ENCODE measurements around the gene NTSR2. TPM values are rescaled to one million over a fixed set of nuclear protein-coding genes. Genes with fewer than 3 reads are reported as not detected.

Gene NTSR2
- total RNA-seq, 1 donor from 2014 or later = not detected

GRCh38 chr2:11678306-11678960 lies 8.4 kb upstream of the NTSR2 start:
- no peak for TF ChIP-seq POLR2AphosphoS5 (IDR thresholded peaks at IDR 0.05; ENCODE audit: insufficient read depth in 1 of 2, low read depth in 1 of 2)
- no peak for TF ChIP-seq CTCF (IDR thresholded peaks at IDR 0.05)
- no peak for TF ChIP-seq POLR2A (IDR thresholded peaks at IDR 0.05)
- intact Hi-C loops (cut with DNase I) = no loop called here
- H3K4me3 ChIP-seq = no peak overlapping the region
- no peak for DNase-seq (ENCODE audit: extremely low spot score in 2 of 2)
- no peaks in the 10 kb centered on the region for H3K9me3 ChIP-seq
- no peaks in the 10 kb centered on the region for H3K27me3 ChIP-seq
- no peak overlapping the region for H3K27ac ChIP-seq
- H3K4me1 ChIP-seq = no peaks in the 10 kb centered on the region
- no peaks in the 10 kb centered on the region for H3K36me3 ChIP-seq

- Histone ChIP-seq H3K27me3 (no peaks in the 10 kb centered on the region), H3K4me3 (no peak overlapping the region), H3K9me3 (no peaks in the 10 kb centered on the region), H3K4me1 (no peaks in the 10 kb centered on the region), H3K36me3 (no peaks in the 10 kb centered on the region), H3K27ac (no peak overlapping the region)
- intact Hi-C loops (cut with DNase I) = no loop called here
- no peak for TF ChIP-seq CTCF (IDR thresholded peaks at IDR 0.05)
- TF ChIP-seq POLR2AphosphoS5 (IDR thresholded peaks at IDR 0.05; ENCODE audit: insufficient read depth in 1 of 2, low read depth in 1 of 2) = no peak
- TF ChIP-seq POLR2A (IDR thresholded peaks at IDR 0.05) = no peak
- no peak for DNase-seq (ENCODE audit: extremely low spot score in 2 of 2)
Observed at GRCh38 chr2:11677136-11678055, 7.4 kb upstream of the NTSR2 start.

GRCh38 chr2:11676640-11677039 lies 6.6 kb upstream of the NTSR2 start:
- no peaks in the 10 kb centered on the region for H3K27me3 ChIP-seq
- H3K4me1 ChIP-seq = no peaks in the 10 kb centered on the region
- no peak overlapping the region for H3K27ac ChIP-seq
- no peaks in the 10 kb centered on the region for H3K9me3 ChIP-seq
- TF ChIP-seq CTCF (IDR thresholded peaks at IDR 0.05) (no peak), POLR2A (IDR thresholded peaks at IDR 0.05) (no peak), POLR2AphosphoS5 (IDR thresholded peaks at IDR 0.05; ENCODE audit: insufficient read depth in 1 of 2, low read depth in 1 of 2) (no peak)
- intact Hi-C loops (cut with DNase I) = no loop called here
- no peak for DNase-seq (ENCODE audit: extremely low spot score in 2 of 2)
- H3K36me3 ChIP-seq = no peaks in the 10 kb centered on the region
- no peak overlapping the region for H3K4me3 ChIP-seq

GRCh38 chr2:11675423-11676112 lies 5.6 kb upstream of the NTSR2 start:
- H3K4me3 ChIP-seq = no peak overlapping the region
- no peak overlapping the region for H3K27ac ChIP-seq
- no peaks in the 10 kb centered on the region for H3K36me3 ChIP-seq
- no peak for TF ChIP-seq POLR2AphosphoS5 (IDR thresholded peaks at IDR 0.05; ENCODE audit: insufficient read depth in 1 of 2, low read depth in 1 of 2)
- no peak for TF ChIP-seq POLR2A (IDR thresholded peaks at IDR 0.05)
- no peak for TF ChIP-seq CTCF (IDR thresholded peaks at IDR 0.05)
- no peaks in the 10 kb centered on the region for H3K9me3 ChIP-seq
- intact Hi-C loops (cut with DNase I) = no loop called here
- H3K27me3 ChIP-seq = no peaks in the 10 kb centered on the region
- H3K4me1 ChIP-seq = no peaks in the 10 kb centered on the region
- DNase-seq (ENCODE audit: extremely low spot score in 2 of 2) = no peak
